ENCODE measurements around the gene TMED1. TPM values are rescaled to one million over a fixed set of nuclear protein-coding genes. Genes with fewer than 3 reads are reported as not detected.

Gene TMED1
- total and polyA plus RNA-seq, 2 donors (not counting 1 experiment from before 2014, with no cell fraction given): 40.1 to 42.3 TPM

DNA sequence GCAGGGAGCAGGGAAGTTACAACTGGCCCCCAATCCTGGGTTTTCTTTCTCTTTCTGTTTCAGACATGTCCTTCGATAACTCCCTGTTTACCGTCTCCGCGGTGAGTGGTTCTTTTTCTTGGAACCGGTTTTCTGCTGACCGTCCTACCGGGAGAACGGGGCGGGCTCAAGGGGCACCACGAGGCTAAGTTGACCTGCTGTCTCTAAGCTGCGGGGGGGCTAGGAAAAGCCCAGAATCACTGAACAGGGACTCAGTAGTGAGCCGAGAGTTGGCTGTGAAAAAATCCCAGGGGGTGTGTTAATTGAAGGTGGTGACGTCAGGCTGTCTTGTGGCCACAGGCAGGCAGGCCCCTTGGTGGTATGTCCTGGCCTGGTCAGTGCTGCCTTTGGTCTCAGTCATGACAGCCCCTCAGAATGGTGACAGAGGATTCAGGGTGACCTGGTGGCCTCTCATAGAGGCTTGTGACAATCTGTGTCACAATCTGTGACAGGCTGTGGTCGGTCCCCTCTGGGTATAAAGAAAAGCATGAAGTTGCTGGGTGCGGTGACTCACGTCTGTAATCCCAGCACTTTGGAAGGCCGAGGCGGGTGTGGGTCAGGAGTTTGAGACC is 27.2 kb upstream of the TMED1 start:
- Histone ChIP-seq H3K4me2 (ENCODE audit: extremely low read depth, insufficient read depth, low read length) (no peak overlapping the region), H3K9ac (ENCODE audit: insufficient read depth, low read length) (no peak overlapping the region), H3K36me3 (ENCODE audit: control insufficient read depth, insufficient read depth, low read length) (no peaks in the 10 kb centered on the region), H3K9me3 (ENCODE audit: control insufficient read depth, insufficient read depth, low read depth, low read length) (no peaks in the 10 kb centered on the region), H3K4me3 (replicated peaks in 1 of 4; ENCODE audit: control extremely low read depth in 1 of 4, insufficient read depth in 1 of 4, low read depth in 3 of 4, low read length in 4 of 4) (no peak overlapping the region), H2AFZ (ENCODE audit: low read length) (no peak overlapping the region), H3K79me2 (ENCODE audit: control insufficient read depth, insufficient read depth, low read length) (no peaks in the 10 kb centered on the region), H4K20me1 (ENCODE audit: control insufficient read depth, extremely low read depth, insufficient read depth, low read length) (no peaks in the 10 kb centered on the region), H3K27me3 (ENCODE audit: control insufficient read depth, insufficient read depth, low read length) (no peaks in the 10 kb centered on the region), H3K4me1 (ENCODE audit: control insufficient read depth, extremely low read depth, insufficient read depth, low read length) (no peaks in the 10 kb centered on the region), H3K27ac (ENCODE audit: insufficient read depth, low read length) (no peak overlapping the region)
- TF ChIP-seq EZH2 (IDR thresholded peaks at IDR 0.05; ENCODE audit: low read length, missing control alignments): no peak
- TF ChIP-seq, protein P1, sequence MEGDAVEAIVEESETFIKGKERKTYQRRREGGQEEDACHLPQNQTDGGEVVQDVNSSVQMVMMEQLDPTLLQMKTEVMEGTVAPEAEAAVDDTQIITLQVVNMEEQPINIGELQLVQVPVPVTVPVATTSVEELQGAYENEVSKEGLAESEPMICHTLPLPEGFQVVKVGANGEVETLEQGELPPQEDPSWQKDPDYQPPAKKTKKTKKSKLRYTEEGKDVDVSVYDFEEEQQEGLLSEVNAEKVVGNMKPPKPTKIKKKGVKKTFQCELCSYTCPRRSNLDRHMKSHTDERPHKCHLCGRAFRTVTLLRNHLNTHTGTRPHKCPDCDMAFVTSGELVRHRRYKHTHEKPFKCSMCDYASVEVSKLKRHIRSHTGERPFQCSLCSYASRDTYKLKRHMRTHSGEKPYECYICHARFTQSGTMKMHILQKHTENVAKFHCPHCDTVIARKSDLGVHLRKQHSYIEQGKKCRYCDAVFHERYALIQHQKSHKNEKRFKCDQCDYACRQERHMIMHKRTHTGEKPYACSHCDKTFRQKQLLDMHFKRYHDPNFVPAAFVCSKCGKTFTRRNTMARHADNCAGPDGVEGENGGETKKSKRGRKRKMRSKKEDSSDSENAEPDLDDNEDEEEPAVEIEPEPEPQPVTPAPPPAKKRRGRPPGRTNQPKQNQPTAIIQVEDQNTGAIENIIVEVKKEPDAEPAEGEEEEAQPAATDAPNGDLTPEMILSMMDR (conservative IDR thresholded peaks at IDR 0.05 in 1 of 2, IDR thresholded peaks at IDR 0.05 in 1 of 2; ENCODE audit: low read depth in 1 of 2, low read length in 2 of 2): no peak
- DNase-seq (ENCODE audit: low read depth in 2 of 2): peak in 1 of 2 donors; percentile 58

DNA sequence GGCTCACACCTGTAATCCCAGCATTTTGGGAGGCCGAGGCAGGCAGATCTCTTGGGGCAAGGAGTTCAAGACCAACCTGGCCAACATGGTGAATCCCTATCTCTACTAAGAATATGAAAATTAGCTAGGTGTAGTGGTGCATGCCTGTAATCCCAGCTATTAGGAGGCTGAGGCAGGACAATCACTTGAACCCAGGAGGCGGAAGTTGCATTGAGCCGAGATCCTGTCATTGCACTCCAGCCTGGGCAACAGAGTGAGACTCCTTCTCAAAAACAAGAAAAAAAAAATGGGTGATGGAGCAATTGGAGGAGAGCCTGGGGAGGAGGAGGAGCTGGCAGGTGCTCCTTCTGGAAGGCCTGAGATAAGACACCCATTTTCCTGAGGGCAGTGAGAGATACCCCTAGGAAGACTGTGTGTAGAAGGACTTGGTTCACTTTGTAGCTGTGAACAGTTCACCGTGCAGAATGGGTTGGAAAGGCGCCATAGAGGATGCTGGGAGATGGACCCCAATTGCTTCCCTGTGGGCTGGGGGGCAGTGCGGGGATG is 26.6 kb upstream of the TMED1 start:
- H2AFZ ChIP-seq (ENCODE audit: low read length): no peak overlapping the region
- H4K20me1 ChIP-seq (ENCODE audit: control insufficient read depth, extremely low read depth, insufficient read depth, low read length): no peaks in the 10 kb centered on the region
- H3K27ac ChIP-seq (ENCODE audit: insufficient read depth, low read length): no peak overlapping the region
- no peak overlapping the region for H3K4me3 ChIP-seq (replicated peaks in 1 of 4; ENCODE audit: control extremely low read depth in 1 of 4, insufficient read depth in 1 of 4, low read depth in 3 of 4, low read length in 4 of 4)
- no peaks in the 10 kb centered on the region for H3K4me1 ChIP-seq (ENCODE audit: control insufficient read depth, extremely low read depth, insufficient read depth, low read length)
- no peak overlapping the region for H3K4me2 ChIP-seq (ENCODE audit: extremely low read depth, insufficient read depth, low read length)
- TF ChIP-seq, protein P1 (conservative IDR thresholded peaks at IDR 0.05 in 1 of 2, IDR thresholded peaks at IDR 0.05 in 1 of 2; ENCODE audit: low read depth in 1 of 2, low read length in 2 of 2): no peak
- TF ChIP-seq EZH2 (IDR thresholded peaks at IDR 0.05; ENCODE audit: low read length, missing control alignments): no peak
- no peaks in the 10 kb centered on the region for H3K27me3 ChIP-seq (ENCODE audit: control insufficient read depth, insufficient read depth, low read length)
- no peak overlapping the region for H3K9ac ChIP-seq (ENCODE audit: insufficient read depth, low read length)
- no peak for DNase-seq (ENCODE audit: low read depth in 2 of 2)
- H3K9me3 ChIP-seq (ENCODE audit: control insufficient read depth, insufficient read depth, low read depth, low read length): no peaks in the 10 kb centered on the region
- no peaks in the 10 kb centered on the region for H3K36me3 ChIP-seq (ENCODE audit: control insufficient read depth, insufficient read depth, low read length)
- H3K79me2 ChIP-seq (ENCODE audit: control insufficient read depth, insufficient read depth, low read length): no peaks in the 10 kb centered on the region

DNA sequence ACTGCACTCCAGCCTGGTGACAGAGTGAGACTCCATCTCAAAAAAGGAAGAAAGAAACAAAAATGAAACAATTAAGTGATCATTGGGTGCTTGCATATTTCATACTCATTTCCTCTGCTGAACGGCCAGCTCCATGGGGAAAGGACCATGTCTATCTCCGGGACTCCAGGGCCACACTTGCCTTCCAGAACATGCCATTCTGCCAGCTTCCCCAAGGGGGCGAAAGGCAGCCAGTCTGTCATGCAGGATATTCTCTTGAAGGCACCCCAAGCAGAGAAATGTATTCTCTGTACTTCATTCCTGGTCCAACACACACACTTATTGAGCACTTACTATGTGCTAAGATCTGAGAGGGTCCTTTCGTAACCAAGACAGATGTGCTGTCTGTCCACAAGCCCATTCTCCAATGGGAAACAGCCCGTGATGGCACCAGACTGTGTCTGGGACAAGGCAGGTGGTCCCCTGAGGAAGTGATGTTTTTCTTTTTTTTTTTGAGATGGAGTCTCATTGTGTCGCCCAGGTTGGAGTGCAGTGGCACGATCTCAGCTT is 25.2 kb upstream of the TMED1 start:
- H3K4me3 ChIP-seq (replicated peaks in 1 of 4; ENCODE audit: control extremely low read depth in 1 of 4, insufficient read depth in 1 of 4, low read depth in 3 of 4, low read length in 4 of 4): no peak overlapping the region
- TF ChIP-seq EZH2 (IDR thresholded peaks at IDR 0.05; ENCODE audit: low read length, missing control alignments): no peak
- TF ChIP-seq, protein P1 (conservative IDR thresholded peaks at IDR 0.05 in 1 of 2, IDR thresholded peaks at IDR 0.05 in 1 of 2; ENCODE audit: low read depth in 1 of 2, low read length in 2 of 2): peak; percentile 27 to 53
- H3K79me2 ChIP-seq (ENCODE audit: control insufficient read depth, insufficient read depth, low read length): no peaks in the 10 kb centered on the region
- H3K4me1 ChIP-seq (ENCODE audit: control insufficient read depth, extremely low read depth, insufficient read depth, low read length): no peaks in the 10 kb centered on the region
- no peaks in the 10 kb centered on the region for H3K36me3 ChIP-seq (ENCODE audit: control insufficient read depth, insufficient read depth, low read length)
- H2AFZ ChIP-seq (ENCODE audit: low read length): no peak overlapping the region
- H3K9ac ChIP-seq (ENCODE audit: insufficient read depth, low read length): no peak overlapping the region
- no peaks in the 10 kb centered on the region for H3K27me3 ChIP-seq (ENCODE audit: control insufficient read depth, insufficient read depth, low read length)
- H3K4me2 ChIP-seq (ENCODE audit: extremely low read depth, insufficient read depth, low read length): no peak overlapping the region
- H4K20me1 ChIP-seq (ENCODE audit: control insufficient read depth, extremely low read depth, insufficient read depth, low read length): no peaks in the 10 kb centered on the region
- H3K9me3 ChIP-seq (ENCODE audit: control insufficient read depth, insufficient read depth, low read depth, low read length): no peaks in the 10 kb centered on the region
- H3K27ac ChIP-seq (ENCODE audit: insufficient read depth, low read length): no peak overlapping the region
- DNase-seq (ENCODE audit: low read depth in 2 of 2): no peak
